Thoracic aorta (tissue), 2 donors: ENCODE results near the gene HDGFL3. TPM values are rescaled to one million over a fixed set of nuclear protein-coding genes. Genes with fewer than 3 reads are reported as not detected.

Experiments
- ATAC-seq: fragments of 150-250 bp; one replicate; pipeline ENCODE4 v1.8.0; 2017; ENCODE audit warnings: low read depth; ENCODE audit not compliant: insufficient number of reproducible peaks, low FRiP score
- DNase-seq: peaks from one replicate; pipeline ENCODE4 v3.0.0-alpha.2; 2020; ENCODE audit warnings: low spot score
- H3K27ac ChIP-seq, 2 donors: fragments of 200-600 bp; sonication (generic); 1 replicate in 1 of 2; 2 replicates in 1 of 2; pipeline ENCODE4 v1.5.1; 2016; ENCODE audit warnings: mild to moderate bottlenecking in 2 of 2, moderate library complexity in 2 of 2
- H3K27me3 ChIP-seq: fragments of 200-600 bp; sonication (generic); replicated peaks from 2 replicates; pipeline ENCODE4 v1.6.0; 2016; ENCODE audit warnings: mild to moderate bottlenecking; ENCODE audit not compliant: insufficient read depth
- H3K36me3 ChIP-seq: fragments of 200-600 bp; sonication (generic); one replicate; pipeline ENCODE4 v1.5.1; 2016
- H3K4me1 ChIP-seq, 2 donors: fragments of 200-600 bp; sonication (generic); 1 replicate in 1 of 2; 2 replicates in 1 of 2; pipeline versions ENCODE4 v1.5.1 to v1.6.0; 2016; ENCODE audit warnings: low read depth in 2 of 2, mild to moderate bottlenecking in 1 of 2; ENCODE audit not compliant: control insufficient read depth in 1 of 2
- H3K4me3 ChIP-seq: fragments of 200-600 bp; sonication (generic); 2 replicates; pipeline ENCODE4 v1.5.1; 2016; ENCODE audit warnings: mild to moderate bottlenecking
- H3K9me3 ChIP-seq: fragments of 200-600 bp; sonication (generic); 2 replicates; pipeline ENCODE4 v1.5.1; 2016
- total RNA-seq, 2 donors: library from RNA; depleted of rRNA; stranded (reverse); fragments of >200 nt; gene quantifications; one replicate each; pipeline versions ENCODE4 v1.1.0 to v1.2.3, GENCODE V29; 2016
- TF ChIP-seq, protein P1 (sequence below): fragments of 200-600 bp; sonication (generic); IDR thresholded peaks from one replicate; pipeline ENCODE4 v1.5.1; 2019; ENCODE audit warnings: antibody characterized with exemption

HDGFL3 gene
- total RNA-seq, 2 donors from 2014 or later, result 19.6 to 118 TPM

DNA sequence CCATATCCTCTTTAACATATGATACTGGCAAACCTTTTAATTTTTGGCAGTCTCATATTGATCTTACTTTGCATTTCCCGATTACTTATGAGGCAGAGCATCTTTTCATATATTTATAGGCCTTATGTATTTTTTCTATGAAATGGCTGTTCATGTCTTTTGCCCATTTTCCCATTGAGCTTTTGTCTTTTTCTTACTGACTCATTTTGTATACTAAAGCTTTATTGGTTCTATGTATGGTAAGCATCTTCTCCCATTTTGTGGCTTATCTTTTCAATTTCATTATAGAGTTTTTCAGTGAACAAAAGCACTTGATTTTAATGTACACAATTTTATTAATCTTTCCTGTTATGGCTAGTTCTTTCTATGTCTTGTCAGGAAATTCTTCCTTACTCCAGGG is 17.2 kb downstream of the HDGFL3 start:
- H3K4me3 ChIP-seq, result no peak overlapping the region
- ATAC-seq, result no peak
- H3K27ac ChIP-seq, result no peak overlapping the region
- H3K27me3 ChIP-seq, result no peaks in the 10 kb centered on the region
- H3K36me3 ChIP-seq, result no peaks in the 10 kb centered on the region
- DNase-seq, result no peak
- peaks cover 0 to 15% of the 10 kb centered on the region in 2 donors for H3K4me1 ChIP-seq
- TF ChIP-seq, protein P1, sequence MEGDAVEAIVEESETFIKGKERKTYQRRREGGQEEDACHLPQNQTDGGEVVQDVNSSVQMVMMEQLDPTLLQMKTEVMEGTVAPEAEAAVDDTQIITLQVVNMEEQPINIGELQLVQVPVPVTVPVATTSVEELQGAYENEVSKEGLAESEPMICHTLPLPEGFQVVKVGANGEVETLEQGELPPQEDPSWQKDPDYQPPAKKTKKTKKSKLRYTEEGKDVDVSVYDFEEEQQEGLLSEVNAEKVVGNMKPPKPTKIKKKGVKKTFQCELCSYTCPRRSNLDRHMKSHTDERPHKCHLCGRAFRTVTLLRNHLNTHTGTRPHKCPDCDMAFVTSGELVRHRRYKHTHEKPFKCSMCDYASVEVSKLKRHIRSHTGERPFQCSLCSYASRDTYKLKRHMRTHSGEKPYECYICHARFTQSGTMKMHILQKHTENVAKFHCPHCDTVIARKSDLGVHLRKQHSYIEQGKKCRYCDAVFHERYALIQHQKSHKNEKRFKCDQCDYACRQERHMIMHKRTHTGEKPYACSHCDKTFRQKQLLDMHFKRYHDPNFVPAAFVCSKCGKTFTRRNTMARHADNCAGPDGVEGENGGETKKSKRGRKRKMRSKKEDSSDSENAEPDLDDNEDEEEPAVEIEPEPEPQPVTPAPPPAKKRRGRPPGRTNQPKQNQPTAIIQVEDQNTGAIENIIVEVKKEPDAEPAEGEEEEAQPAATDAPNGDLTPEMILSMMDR, result no peak
- no peaks in the 10 kb centered on the region for H3K9me3 ChIP-seq

DNA sequence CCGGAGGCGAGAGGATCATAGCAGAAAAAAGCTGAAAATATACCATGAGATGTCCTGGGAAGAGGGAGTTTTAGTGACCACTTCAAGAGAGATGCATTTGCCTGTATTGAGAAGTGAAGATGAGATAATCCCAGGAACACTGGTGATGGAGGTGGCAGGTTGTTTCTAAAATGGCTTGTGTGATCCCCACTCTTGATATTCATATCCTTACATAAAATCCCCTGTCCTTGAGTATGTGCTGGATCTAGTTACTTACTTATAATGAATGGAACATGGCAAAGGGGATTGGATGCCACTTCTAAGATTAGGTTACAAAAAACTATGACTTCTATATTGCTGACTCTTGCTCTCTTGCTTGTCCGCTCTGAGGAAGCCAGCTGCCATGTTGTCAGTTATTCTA is 22.1 kb downstream of the HDGFL3 start:
- ATAC-seq (no peak), DNase-seq (no peak)
- no peak overlapping the region for H3K27ac ChIP-seq
- no peaks in the 10 kb centered on the region for H3K36me3 ChIP-seq
- H3K4me1 ChIP-seq, result no peaks in the 10 kb centered on the region
- no peaks in the 10 kb centered on the region for H3K9me3 ChIP-seq
- H3K4me3 ChIP-seq, result no peak overlapping the region
- no peaks in the 10 kb centered on the region for H3K27me3 ChIP-seq
- TF ChIP-seq, protein P1, result no peak

DNA sequence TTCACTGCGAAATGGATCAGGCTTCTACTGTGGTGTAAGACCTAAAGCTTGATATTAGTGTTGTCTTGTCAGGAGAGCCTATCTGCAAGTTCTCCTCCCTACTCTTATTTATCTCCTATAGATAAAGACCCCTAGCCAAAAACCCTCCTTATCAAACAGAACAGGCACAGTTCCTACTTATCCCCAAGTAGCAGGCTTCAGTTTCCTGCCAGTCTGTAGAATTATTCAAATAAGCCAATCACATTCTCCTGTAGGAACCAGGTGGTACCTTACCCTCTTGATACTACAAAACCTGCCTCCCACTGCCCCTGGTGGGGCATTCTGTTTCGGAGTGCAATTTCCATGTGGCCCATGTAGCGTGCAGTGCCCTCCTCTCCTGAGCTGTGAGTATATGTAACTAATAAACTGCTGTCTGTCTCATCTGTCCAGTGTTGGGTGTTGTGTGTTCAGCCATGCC is 28.7 kb downstream of the HDGFL3 start:
- Histone ChIP-seq H3K4me3 (no peak overlapping the region), H3K27ac (no peak overlapping the region), H3K4me1 (no peaks in the 10 kb centered on the region), H3K36me3 (no peaks in the 10 kb centered on the region), H3K9me3 (no peaks in the 10 kb centered on the region), H3K27me3 (no peaks in the 10 kb centered on the region)
- TF ChIP-seq, protein P1, result no peak
- ATAC-seq (no peak), DNase-seq (no peak)

DNA sequence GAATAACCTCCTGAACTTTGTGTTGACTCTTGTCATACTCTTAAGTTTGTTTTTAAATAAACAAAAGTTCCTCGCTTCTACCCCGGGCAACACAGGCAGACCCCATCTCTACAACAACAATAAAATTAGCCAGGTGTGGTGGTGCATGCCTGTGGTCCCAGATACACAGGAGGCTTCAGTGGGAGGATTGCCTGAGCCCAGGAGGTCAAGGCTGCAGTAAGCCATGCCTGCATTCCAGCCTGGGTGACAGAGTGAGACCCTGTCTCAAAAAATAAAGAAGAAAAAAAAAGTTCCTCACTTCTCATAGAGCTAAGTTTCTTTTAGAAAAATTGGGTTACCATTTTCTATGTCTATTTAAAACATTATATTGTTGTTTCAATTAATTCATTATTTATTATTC is 29.2 kb downstream of the HDGFL3 start:
- Histone ChIP-seq H3K4me1 (no peaks in the 10 kb centered on the region), H3K36me3 (no peaks in the 10 kb centered on the region), H3K27ac (no peak overlapping the region), H3K4me3 (no peak overlapping the region), H3K9me3 (no peaks in the 10 kb centered on the region), H3K27me3 (no peaks in the 10 kb centered on the region)
- no peak for DNase-seq
- no peak for ATAC-seq
- TF ChIP-seq, protein P1, result no peak

DNA sequence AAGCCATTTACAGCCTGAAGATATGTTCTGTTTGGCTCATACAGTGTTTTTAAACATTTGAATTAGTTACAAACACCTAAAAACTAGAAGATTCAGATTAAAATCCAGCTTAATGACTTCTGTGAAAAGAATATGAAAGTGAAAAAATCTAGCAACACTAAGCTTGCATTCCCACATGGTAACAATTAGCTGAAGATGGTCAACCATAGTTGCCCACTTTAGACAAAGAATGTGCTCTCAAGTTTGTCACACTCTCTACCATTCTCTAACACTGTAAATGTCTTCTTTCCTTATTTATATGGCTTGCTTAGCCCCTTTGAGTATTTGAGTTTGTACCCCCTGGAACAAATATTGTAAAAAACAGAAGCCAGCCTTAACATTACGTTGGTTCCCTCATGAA is 32.7 kb downstream of the HDGFL3 start:
- Histone ChIP-seq H3K27me3 (no peaks in the 10 kb centered on the region), H3K4me1 (no peaks in the 10 kb centered on the region), H3K4me3 (no peak overlapping the region), H3K36me3 (no peaks in the 10 kb centered on the region), H3K27ac (no peak overlapping the region), H3K9me3 (no peaks in the 10 kb centered on the region)
- TF ChIP-seq, protein P1, result no peak
- no peak for ATAC-seq
- no peak for DNase-seq
